A549 (cell line): Measurements from ENCODE around the gene GABBR2. TPM values are rescaled to one million over a fixed set of nuclear protein-coding genes. Genes with fewer than 3 reads are reported as not detected.

Experiments used
- ATAC-seq, 2 experiments: fragments of 200-7000 bp in 1 of 2; fragments of >200 bp in 1 of 2; cut with Nextera tagmentation in 1 of 2; cut with Tn5 transposase in 1 of 2; 3 replicates each; pipeline versions ENCODE4 v1.8.0 to v1.9.1; 2018 to 2020; ENCODE audit warnings: mild to moderate bottlenecking in 1 of 2, moderate library complexity in 1 of 2
- CTCF ChIA-PET: fragments of 300-600 bp; sonication (Branson Sonifier 250); formaldehyde crosslinking; extraction: SDS; loops from one replicate; lab custom pipeline; 2021; ENCODE audit warnings: antibody characterized with exemption, inconsistent platforms; lab: Yijun Ruan, JAX
- POLR2A ChIA-PET: fragments of 350-600 bp; formaldehyde crosslinking; extraction: SDS; loops from one replicate; lab custom pipeline; 2021; ENCODE audit warnings: antibody characterized with exemption, inconsistent platforms; lab: Yijun Ruan, JAX
- DNase-seq, 2 experiments: peaks; one replicate each; pipeline versions ENCODE4 v3.0.0 to v3.0.0-alpha.2; 2011 to 2016; ENCODE audit warnings: low read depth in 1 of 2, low spot score in 1 of 2
- FAIRE-seq: peaks from 2 replicates; lab custom pipeline; 2011; peaks lifted over from hg19 to GRCh38; lab: Jason Lieb, UNC
- H3K27ac ChIP-seq, 2 experiments: fragments of >200 bp; sonication (Bioruptor Twin); formaldehyde crosslinking; 3 replicates each; pipeline ENCODE4 v1.5.1; 2016 to 2017
- H3K4me1 ChIP-seq: fragments of >200 bp; sonication (Bioruptor Twin); formaldehyde crosslinking; 3 replicates; pipeline ENCODE4 v1.6.1; 2016
- H3K4me2 ChIP-seq: fragments of >200 bp; sonication (Bioruptor Twin); formaldehyde crosslinking; 3 replicates; pipeline ENCODE4 v1.6.1; 2016
- H3K4me3 ChIP-seq: fragments of >200 bp; sonication (Bioruptor Twin); formaldehyde crosslinking; 3 replicates; pipeline ENCODE4 v1.5.1; 2016
- H3K9me3 ChIP-seq: fragments of >200 bp; sonication (Bioruptor Twin); formaldehyde crosslinking; 3 replicates; pipeline ENCODE4 v1.6.1; 2016
- CBX2 ChIP-seq: fragments of 200-600 bp; sonication (generic); IDR thresholded peaks from 2 replicates; pipeline ENCODE4 v1.6.1; 2016; ENCODE audit warnings: low read depth, mild to moderate bottlenecking, borderline replicate concordance
- CHD2 ChIP-seq: fragments of 150-350 bp; IDR thresholded peaks from 2 replicates; pipeline ENCODE4 v1.6.1; 2014; ENCODE audit warnings: low read length; ENCODE audit not compliant: partially characterized antibody
- EHF ChIP-seq: fragments of 250-450 bp; sonication (Bioruptor Pico); IDR thresholded peaks from 2 replicates; pipeline ENCODE4 v1.5.0; 2020; ENCODE audit warnings: mild to moderate bottlenecking
- EHMT2 ChIP-seq: fragments of 200-600 bp; sonication (generic); IDR thresholded peaks from 2 replicates; pipeline ENCODE4 v1.6.1; 2016; ENCODE audit warnings: antibody characterized with exemption, low read depth, mild to moderate bottlenecking, moderate library complexity
- ESRRA ChIP-seq: fragments of 150-350 bp; IDR thresholded peaks from 2 replicates; pipeline ENCODE4 v1.6.1; 2014; ENCODE audit warnings: mild to moderate bottlenecking, low read length, borderline replicate concordance
- FOSB ChIP-seq: fragments of 250-450 bp; sonication (Bioruptor Pico); IDR thresholded peaks from 2 replicates; pipeline ENCODE4 v1.5.0; 2020; ENCODE audit warnings: mild to moderate bottlenecking, moderate library complexity
- FOSL2 ChIP-seq, 2 experiments: fragments of 450-650 bp in 1 of 2; fragments of >200 bp in 1 of 2; sonication (Bioruptor Twin) in 1 of 2; formaldehyde crosslinking; IDR thresholded peaks; 2 replicates each; pipeline versions ENCODE4 v1.5.0 to v1.6.1; 2016 to 2020; ENCODE audit warnings: mild to moderate bottlenecking in 1 of 2, moderate library complexity in 1 of 2
- GATA3 ChIP-seq: IDR thresholded peaks from 2 replicates; pipeline ENCODE4 v1.6.1; 2012; ENCODE audit warnings: borderline replicate concordance
- HDAC2 ChIP-seq: fragments of 200-600 bp; sonication (generic); IDR thresholded peaks from 2 replicates; pipeline ENCODE4 v1.6.1; 2016
- HOXB5 ChIP-seq: fragments of 250-450 bp; sonication (Bioruptor Pico); IDR thresholded peaks from 2 replicates; pipeline ENCODE4 v1.5.0; 2020; ENCODE audit warnings: mild to moderate bottlenecking, moderate library complexity
- JUNB ChIP-seq: fragments of >200 bp; sonication (Bioruptor Twin); formaldehyde crosslinking; IDR thresholded peaks from 2 replicates; pipeline ENCODE4 v1.6.1; 2016
- KDM1A ChIP-seq: fragments of 200-600 bp; sonication (generic); IDR thresholded peaks from 2 replicates; pipeline ENCODE4 v1.6.1; 2016; ENCODE audit warnings: low read depth, mild to moderate bottlenecking
- MAZ ChIP-seq: fragments of 150-350 bp; IDR thresholded peaks from 2 replicates; pipeline ENCODE4 v1.6.1; 2014; ENCODE audit warnings: antibody characterized with exemption, low read depth, low read length, borderline replicate concordance
- NPAS2 ChIP-seq: fragments of 250-450 bp; sonication (Bioruptor Pico); IDR thresholded peaks from 2 replicates; pipeline ENCODE4 v1.8.0; 2022; ENCODE audit warnings: mild to moderate bottlenecking, moderate library complexity, borderline replicate concordance
- NR3C1 ChIP-seq: fragments of >200 bp; sonication (Bioruptor Twin); formaldehyde crosslinking; IDR thresholded peaks from 3 replicates; pipeline ENCODE4 v1.6.1; 2017
- PHF8 ChIP-seq: fragments of 200-600 bp; sonication (generic); IDR thresholded peaks from 2 replicates; pipeline ENCODE4 v1.6.1; 2016; ENCODE audit warnings: low read depth, mild to moderate bottlenecking, antibody characterized with exemption, moderate library complexity, borderline replicate concordance
- POLR2AphosphoS2 ChIP-seq: conservative IDR thresholded peaks from 2 replicates; pipeline ENCODE4 v1.6.1; 2012; ENCODE audit warnings: low read length, improper control_type of control experiment, inconsistent platforms
- RARB ChIP-seq: fragments of 250-450 bp; sonication (Bioruptor Pico); IDR thresholded peaks from 2 replicates; pipeline ENCODE4 v1.8.0; 2021; ENCODE audit warnings: mild to moderate bottlenecking, moderate library complexity
- REST ChIP-seq: fragments of 200-600 bp; sonication (generic); IDR thresholded peaks from 2 replicates; pipeline ENCODE4 v1.6.1; 2016; ENCODE audit warnings: antibody characterized with exemption, mild to moderate bottlenecking, moderate library complexity
- SMC3 ChIP-seq: fragments of >200 bp; sonication (Bioruptor Twin); formaldehyde crosslinking; IDR thresholded peaks from 3 replicates; pipeline ENCODE4 v1.6.1; 2018; ENCODE audit warnings: inconsistent platforms
- ZFP36 ChIP-seq: fragments of 450-650 bp; IDR thresholded peaks from 2 replicates; pipeline ENCODE4 v1.6.1; 2014; ENCODE audit warnings: borderline replicate concordance; ENCODE audit not compliant: partially characterized antibody
- ZNF302 ChIP-seq: fragments of 250-450 bp; sonication (Bioruptor Pico); IDR thresholded peaks from 2 replicates; pipeline ENCODE4 v1.9.0; 2021; ENCODE audit warnings: inconsistent platforms, mild to moderate bottlenecking, moderate library complexity
- ZSCAN20 ChIP-seq: fragments of 250-450 bp; sonication (Bioruptor Pico); IDR thresholded peaks from 2 replicates; pipeline ENCODE4 v1.8.0; 2022; ENCODE audit warnings: mild to moderate bottlenecking, moderate library complexity
- WGBS: methylation state at CpG from one replicate; pipeline ENCODE4 v1.1.6; 2017; ENCODE audit errors: missing lambda C conversion rate; 5-methylcytosine and 5-hydroxymethylcytosine counted together
- polyA plus RNA-seq, 4 experiments: library from polyadenylated mRNA; depleted of rRNA in 3 of 4; stranded (reverse); fragments of >200 nt; fragmentation: RNase III in 1 of 4; extraction: RNeasy Plus Mini Kit Qiagen cat#74134 plus additional on column Dnase treatment in 1 of 4; gene quantifications; 2 replicates in 3 of 4; 3 replicates in 1 of 4; pipeline ENCODE4 v1.2.3, GENCODE V29; 2011 to 2017
- TF ChIP-seq, protein P1 (sequence below): IDR thresholded peaks from 2 replicates; pipeline ENCODE4 v1.6.1; 2012; ENCODE audit warnings: low read depth, borderline replicate concordance

Gene GABBR2
- polyA plus RNA-seq, 2 of the 4 experiments (the other 2 are of a cell fraction), result 0.08 to 0.57 TPM

- no peak overlapping the region for H3K27ac ChIP-seq
- DNase-seq, result no peak
- H3K4me1 ChIP-seq, result no peaks in the 10 kb centered on the region
- TF ChIP-seq NPAS2, result no peak
- no peak for TF ChIP-seq NR3C1
- no peak for TF ChIP-seq ZSCAN20 (CRISPR knock-in tag)
- no peak for TF ChIP-seq HOXB5
- no peak for TF ChIP-seq REST
- TF ChIP-seq GATA3, result no peak
- TF ChIP-seq KDM1A, result no peak
- TF ChIP-seq EHMT2, result no peak
- no peak for TF ChIP-seq SMC3
- TF ChIP-seq, protein P1, sequence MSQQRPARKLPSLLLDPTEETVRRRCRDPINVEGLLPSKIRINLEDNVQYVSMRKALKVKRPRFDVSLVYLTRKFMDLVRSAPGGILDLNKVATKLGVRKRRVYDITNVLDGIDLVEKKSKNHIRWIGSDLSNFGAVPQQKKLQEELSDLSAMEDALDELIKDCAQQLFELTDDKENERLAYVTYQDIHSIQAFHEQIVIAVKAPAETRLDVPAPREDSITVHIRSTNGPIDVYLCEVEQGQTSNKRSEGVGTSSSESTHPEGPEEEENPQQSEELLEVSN, result no peak
- TF ChIP-seq CHD2, result no peak
- TF ChIP-seq ZFP36, result no peak
- no peak for TF ChIP-seq CBX2
- TF ChIP-seq MAZ, result no peak
- TF ChIP-seq ESRRA, result no peak
- TF ChIP-seq, all 56 proteins: peak for 0
- ATAC-seq (no peak), FAIRE-seq (no peak)
- no peak overlapping the region for H3K4me3 ChIP-seq
- ChIA-PET CTCF (no interaction called here), POLR2A (no interaction called here)
- H3K4me2 ChIP-seq, result no peak overlapping the region
- 43% methylated on average over 5 of the region's 5 CpGs for WGBS
- H3K9me3 ChIP-seq, result no peaks in the 10 kb centered on the region
Measured at GRCh38 chr9:98625728-98626127, 83.0 kb downstream of the GABBR2 start.

GRCh38 chr9:98619788-98620187 lies 88.9 kb downstream of the GABBR2 start:
- ATAC-seq (no peak), FAIRE-seq (no peak), DNase-seq (no peak)
- ChIA-PET POLR2A (no interaction called here), CTCF (interaction anchor here (0.6 kb wide), 1 partner anchor 66 kb away, joined by 3 read pairs; no protein-coding TSS in a partner anchor)
- no peak overlapping the region for H3K4me2 ChIP-seq
- 33% methylated on average over 3 of the region's 3 CpGs for WGBS
- H3K27ac ChIP-seq, result no peak overlapping the region
- H3K4me1 ChIP-seq, result no peaks in the 10 kb centered on the region
- no peaks in the 10 kb centered on the region for H3K9me3 ChIP-seq
- TF ChIP-seq, protein P1, result no peak
- TF ChIP-seq POLR2AphosphoS2 (no peak), ZFP36 (peak; percentile 23)
- H3K4me3 ChIP-seq, result no peak overlapping the region

DNA sequence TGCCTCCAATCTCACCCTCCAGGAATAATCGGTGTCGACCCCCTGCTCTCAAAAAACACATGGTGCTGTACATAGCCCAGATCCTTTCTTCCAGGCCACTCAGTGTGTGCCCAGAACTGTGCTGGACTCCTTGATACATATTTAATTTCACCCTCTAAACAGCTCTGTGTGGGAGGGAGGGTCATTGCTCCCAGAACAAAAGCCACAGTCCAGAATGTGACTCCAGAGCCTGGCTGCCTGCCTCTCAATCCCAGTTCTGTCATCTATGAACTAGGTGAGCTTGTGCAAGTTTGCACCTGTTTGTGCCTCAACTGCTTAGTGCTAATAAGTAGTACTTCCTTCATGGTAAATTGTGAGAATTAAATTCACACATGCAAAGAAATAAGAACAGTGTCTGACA lies 93.1 kb downstream of the GABBR2 start:
- H3K4me1 ChIP-seq, result no peaks in the 10 kb centered on the region
- 34% methylated on average over 2 of the region's 2 CpGs for WGBS
- TF ChIP-seq FOSB (CRISPR knock-in tag) (no peak), HOXB5 (no peak), REST (no peak), RARB (no peak), FOSL2 (IDR thresholded peaks at IDR 0.05) (no peak), FOSL2 (CRISPR knock-in tag; IDR thresholded peaks at IDR 0.05) (no peak), NPAS2 (no peak), EHF (no peak), HDAC2 (no peak), PHF8 (no peak), JUNB (no peak), ZNF302 (no peak)
- TF ChIP-seq, all 56 proteins: peak for 0
- Histone ChIP-seq H3K4me3 (no peak overlapping the region), H3K27ac (no peak overlapping the region), H3K9me3 (no peaks in the 10 kb centered on the region), H3K4me2 (no peak overlapping the region)
- FAIRE-seq (no peak), DNase-seq (no peak), ATAC-seq (no peak)
- ChIA-PET CTCF (interaction anchor here (0.9 to 1.4 kb wide), 2 partner anchors 13 to 139 kb away, joined by 3 read pairs; no protein-coding TSS in a partner anchor), POLR2A (no interaction called here)
